ENCODE data around the gene ADAM15.

Gene ADAM15

GRCh38 chr1:155012026-155012546 lies 39.0 kb upstream of the ADAM15 start:
- no peak for FAIRE-seq

DNA sequence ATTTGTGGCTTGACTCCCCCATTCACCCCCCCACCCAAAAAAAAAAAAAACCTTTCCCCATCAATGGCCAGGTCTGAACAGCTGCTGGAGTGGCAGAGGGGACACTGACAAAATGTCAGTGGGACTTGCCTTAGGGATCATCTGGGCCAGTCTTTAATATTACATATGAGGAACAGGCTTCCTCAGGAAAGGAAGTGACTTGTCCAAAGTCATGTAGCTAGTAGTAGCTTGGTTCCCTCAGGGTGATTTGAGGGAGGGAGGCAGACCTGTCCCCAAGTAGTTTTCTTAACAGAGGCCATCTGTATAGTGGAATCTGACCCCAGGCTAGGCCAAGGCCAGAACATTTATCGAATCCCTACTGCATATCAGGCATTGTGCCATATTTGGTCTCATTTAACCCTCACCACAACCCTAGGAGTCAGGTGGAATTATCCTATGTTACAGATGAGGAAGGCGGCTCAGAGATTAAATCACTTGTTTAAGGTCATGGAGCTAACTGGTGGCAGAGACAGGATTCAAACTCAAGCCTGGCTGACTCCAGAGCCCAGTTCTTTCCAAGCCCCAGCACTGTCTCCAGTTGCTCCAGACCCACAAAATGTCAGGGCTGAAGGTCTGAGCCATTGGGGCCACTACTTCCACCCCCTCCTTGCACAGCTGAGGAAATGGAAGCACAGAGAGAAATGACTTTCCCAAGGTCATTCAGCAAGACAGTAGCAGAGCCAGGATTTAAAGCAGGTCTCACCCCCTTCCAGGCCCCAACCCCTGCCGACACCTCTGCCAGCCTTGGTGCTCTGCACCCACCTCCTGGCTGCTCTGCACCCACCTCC lies 38.1 kb upstream of the ADAM15 start:
- no peak for FAIRE-seq

DNA sequence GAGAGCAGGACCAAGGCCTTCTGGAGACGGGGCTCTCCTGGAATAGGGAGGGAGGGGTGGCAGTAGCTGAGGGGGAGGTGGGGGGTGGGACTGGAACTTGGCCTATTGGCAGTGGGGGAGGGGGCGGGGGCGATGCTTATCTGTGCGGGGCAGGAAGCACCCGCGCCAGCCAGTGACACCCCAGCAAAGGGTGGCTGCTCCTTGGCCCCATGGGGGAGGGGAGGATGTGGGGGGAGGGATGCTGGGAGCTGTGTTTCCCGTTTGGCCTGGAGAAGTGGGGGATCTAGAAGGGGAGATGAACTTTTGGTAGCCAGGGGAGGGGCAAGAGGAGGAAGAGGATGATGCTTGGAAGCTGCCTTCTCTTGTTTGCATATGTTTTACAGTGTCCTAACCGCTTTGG lies 37.5 kb upstream of the ADAM15 start:
- FAIRE-seq, result no peak

DNA sequence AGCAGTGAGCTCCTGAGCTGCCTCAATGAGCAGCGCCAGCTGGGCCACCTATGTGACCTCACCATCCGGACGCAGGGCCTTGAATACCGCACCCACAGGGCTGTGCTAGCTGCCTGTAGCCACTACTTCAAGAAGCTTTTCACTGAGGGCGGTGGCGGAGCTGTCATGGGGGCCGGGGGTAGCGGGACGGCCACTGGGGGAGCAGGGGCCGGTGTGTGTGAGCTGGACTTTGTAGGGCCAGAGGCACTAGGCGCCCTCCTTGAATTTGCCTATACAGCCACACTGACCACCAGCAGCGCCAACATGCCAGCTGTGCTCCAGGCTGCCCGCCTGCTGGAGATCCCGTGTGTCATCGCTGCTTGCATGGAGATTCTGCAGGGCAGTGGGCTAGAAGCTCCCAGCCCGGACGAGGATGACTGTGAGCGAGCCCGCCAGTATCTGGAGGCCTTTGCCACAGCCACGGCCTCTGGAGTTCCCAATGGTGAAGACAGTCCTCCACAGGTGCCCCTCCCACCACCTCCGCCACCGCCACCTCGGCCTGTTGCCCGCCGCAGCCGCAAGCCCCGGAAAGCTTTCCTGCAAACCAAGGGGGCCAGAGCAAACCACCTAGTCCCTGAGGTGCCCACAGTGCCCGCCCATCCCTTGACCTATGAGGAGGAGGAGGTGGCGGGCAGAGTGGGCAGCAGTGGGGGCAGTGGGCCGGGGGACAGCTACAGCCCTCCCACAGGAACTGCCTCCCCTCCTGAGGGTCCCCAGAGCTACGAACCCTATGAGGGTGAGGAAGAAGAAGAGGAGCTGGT lies 36.2 kb upstream of the ADAM15 start:
- no peak for FAIRE-seq

DNA sequence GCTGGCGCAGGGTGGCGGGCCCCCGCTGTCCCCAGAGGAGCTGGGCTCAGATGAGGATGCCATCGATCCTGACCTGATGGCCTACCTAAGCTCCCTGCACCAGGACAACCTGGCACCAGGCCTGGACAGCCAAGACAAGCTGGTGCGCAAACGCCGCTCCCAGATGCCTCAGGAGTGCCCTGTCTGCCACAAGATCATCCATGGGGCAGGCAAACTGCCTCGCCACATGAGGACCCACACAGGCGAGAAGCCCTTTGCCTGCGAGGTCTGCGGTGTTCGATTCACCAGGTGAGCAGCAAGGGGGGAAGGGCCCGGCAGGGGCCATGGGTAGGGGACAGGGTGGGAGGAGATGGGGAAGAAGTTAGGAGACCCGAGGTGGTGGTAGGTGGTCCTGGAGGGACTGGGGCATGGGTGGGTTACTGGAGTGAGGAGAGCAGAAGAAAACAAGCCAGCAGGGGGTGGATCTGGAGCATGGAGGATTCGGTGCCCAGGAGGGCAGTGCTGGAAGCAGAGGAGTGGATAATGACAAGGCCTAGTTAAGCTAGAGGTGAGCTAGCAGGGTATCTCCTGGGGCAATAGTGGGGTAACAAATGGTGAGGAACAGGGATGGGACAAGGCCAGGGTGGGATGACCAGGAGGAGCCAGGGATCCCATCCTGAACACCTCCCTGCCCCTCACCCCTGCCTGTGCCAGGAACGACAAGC lies 35.4 kb upstream of the ADAM15 start:
- no peak for FAIRE-seq

DNA sequence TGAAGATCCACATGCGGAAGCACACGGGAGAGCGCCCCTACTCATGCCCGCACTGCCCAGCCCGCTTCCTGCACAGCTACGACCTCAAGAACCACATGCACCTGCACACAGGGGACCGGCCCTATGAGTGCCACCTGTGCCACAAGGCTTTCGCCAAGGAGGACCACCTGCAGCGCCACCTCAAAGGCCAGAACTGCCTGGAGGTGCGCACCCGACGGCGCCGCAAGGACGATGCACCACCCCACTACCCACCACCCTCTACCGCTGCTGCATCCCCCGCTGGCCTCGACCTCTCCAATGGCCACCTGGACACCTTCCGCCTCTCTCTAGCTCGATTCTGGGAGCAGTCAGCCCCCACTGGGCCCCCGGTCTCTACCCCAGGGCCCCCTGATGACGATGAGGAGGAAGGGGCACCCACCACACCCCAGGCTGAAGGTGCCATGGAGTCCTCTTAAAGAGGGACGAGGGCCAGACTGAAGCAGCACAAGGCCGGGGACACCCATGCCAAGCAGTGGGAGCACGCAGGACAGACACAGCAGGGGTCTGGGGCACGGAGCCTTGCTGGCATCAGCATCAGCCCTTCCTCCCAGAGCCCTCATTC lies 34.8 kb upstream of the ADAM15 start:
- no peak for FAIRE-seq

DNA sequence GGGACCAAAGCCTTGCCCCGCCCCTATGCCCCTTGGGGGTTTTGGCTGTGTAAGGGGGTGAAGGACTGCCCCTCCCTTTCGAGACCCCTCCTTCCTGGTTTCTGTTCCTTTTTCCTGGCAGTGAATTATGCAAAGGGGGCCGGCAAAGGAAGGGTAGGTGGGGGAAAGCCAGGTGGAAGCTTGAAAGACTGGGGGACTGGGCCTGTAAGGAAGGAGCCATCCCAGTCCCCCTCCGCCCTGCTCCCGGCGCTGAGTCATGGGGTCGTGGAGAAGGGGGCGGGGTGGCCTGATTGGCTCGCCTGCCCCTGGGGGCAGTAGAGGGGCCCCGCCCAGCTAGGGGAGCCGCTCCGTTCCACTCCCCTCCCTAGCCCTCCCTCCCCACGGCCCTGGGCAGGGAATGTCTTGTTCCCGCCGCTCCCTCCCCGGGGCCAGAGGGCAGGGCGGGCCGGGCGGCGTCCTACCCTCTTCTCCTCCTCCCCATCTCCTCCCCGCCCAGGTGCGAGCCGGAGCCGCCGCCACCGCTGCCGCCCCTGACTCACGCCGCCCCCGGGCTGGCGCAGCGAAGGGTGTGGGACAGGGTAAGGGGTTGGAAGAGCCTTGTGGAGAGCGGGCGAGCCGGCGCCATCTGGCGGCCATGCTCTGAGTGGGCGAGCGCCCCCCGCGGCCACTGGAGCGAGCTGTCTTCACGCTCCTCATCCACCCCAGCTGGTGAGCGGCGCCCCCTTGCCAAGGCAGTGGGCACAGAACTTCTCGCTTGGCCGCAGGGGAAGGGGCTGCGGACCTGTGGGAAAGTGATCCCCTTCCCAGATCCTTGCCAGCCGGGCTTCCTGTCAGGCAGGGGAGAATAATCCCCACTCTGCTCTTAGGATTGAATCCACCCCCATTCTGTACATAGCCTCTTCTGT lies 33.8 kb upstream of the ADAM15 start:
- FAIRE-seq, result no peak

DNA sequence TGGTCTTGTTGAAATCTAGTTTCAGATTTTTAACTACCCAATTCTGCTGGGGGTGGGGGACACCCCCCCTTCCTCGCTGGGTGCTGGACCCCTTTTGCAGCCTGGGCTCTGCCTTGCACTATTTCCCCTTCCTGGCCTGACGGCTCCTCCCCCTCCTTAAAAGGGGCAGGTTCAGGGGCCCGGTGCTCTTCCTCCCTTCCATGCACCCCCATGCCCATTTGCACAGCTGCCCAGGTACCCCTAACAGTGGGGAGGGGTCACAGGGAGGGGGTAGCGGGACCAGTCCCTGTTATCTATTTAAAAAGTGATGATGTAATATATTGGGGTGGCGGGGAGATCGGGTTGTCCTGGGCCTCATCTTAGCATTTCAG lies 33.2 kb upstream of the ADAM15 start:
- FAIRE-seq, result no peak

GRCh38 chr1:155018617-155019348 lies 32.3 kb upstream of the ADAM15 start:
- no peak for FAIRE-seq

- no peak for FAIRE-seq
These were observed 31.5 kb upstream of the ADAM15 start for GRCh38 chr1:155019377-155020245.

DNA sequence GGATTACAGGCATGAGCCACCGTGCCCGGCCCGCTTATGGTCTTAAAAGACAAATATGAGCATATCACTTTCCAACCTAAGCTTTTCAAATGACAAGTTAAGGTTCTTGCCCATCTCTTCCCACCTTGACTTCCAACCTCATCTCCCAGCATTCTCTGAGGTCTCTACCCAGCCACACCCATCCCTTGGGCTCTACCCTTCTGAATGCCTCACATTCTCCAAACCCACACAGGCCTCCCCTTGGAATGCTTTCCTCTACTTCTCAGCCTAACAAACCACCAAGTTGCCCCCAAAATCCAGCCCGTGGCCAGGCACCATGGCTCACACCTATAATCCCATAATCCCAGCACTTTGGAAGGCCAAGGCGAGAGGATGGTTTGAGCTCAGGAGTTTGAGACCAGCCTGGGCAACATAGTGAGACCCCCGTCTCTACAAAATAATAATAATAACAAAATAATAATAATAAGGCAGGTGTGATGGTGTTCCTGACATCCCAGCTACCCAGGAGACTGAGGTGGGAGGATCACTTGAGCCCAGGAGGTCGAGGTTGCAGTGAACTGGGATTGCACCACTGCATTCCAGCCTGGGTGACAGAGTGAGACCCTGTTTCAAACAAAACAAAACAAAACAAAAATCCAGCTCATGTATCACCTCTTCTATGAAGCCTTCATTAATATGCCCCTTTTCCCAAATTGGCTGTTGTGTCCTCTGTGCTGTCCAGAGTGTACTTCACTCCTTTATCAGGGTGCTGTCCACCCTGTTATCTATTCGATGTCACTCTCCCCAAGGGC lies 28.8 kb upstream of the ADAM15 start:
- FAIRE-seq, result no peak

DNA sequence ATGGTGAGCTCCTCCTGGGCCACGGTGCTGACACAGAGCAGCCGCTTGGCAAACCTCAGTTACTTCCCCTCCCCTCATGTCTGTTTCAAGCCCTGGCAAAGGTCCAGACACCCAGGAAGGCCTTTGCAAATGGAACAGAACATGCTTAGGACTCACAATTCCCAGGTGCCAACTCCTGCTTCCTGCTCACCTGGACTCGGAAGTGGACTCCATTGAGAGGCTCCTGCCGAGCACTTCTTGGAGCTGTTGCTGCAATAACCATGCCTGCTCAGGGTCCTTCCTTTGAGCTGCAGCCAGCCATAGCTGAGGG lies 28.2 kb upstream of the ADAM15 start:
- no peak for FAIRE-seq

- no peak for FAIRE-seq
These were observed 27.5 kb upstream of the ADAM15 start for GRCh38 chr1:155023627-155024026.

DNA sequence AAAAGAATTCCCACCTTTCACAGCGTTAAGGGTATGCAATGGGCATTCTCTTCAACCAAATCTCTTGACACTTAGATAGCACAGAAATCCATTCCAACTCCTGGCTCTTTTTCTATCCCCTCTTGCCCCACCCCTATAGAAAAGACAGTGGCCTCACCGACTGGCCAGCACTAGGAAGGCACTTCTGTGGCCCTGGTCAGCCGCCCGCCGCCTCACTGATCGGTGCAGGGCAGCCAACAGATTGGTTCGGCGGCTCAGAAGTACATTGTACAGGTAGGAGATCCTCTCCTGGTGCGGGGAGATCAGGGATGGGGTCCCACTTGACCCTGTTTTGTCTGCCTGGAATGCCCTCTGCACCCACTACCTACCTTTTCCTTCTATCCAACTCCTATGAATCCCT lies 26.8 kb upstream of the ADAM15 start:
- FAIRE-seq, result no peak

DNA sequence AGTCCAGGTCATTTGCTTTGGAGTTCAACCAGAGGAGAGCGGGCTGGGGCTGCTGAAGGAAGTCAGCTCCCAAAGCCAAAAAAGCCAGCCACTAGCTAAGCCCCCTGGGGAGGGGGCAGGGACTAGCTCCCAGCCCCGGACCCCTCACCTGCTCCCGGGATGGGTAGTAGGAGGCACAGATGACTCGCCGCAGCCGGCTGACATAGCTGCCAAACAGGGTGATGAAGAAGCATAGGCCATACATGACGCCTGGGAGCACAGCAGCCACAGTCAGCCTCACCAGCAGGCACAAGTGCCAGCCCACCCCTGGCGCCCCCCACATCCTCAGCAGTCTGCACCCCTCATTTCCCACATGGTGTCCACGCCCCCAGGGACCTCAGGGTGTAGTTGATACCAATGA lies 25.0 kb upstream of the ADAM15 start:
- FAIRE-seq, result no peak

GRCh38 chr1:155026588-155026987 lies 24.5 kb upstream of the ADAM15 start:
- no peak for FAIRE-seq

DNA sequence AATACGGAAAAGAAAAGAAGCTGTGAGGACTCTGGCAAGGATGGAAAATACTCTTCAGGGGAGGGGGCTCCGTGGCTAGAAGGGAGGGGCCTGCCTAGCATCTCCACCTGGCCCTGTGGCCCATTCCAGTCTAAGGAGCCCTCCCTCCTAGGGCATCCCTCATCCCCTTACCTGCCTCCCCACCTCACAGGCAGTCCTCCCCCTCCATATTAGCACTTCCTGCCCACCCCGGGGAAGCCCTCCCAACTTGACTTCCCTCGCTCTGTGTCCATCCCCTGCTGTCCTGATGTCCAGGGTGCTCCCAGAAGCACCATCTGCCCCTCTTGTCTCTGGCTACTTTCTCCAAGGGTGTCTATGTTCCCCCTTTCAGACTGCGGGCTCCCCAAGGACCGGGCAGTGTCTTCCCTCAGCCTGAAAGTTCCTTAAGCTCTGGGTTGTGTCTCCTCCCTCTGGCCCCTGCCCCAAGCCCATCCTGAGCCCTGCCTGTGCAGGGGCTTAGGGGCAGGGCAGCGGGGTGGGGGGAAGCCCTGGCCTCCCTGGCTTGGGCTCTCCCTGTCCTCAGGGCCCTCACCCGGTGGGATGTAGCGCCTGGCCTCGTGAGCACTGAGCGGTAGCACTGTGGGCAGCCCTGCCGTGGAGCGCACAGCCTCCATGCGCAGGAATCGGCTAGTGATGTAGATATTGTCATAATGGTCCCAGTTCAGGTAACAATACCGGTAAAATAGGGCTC lies 21.4 kb upstream of the ADAM15 start:
- no peak for FAIRE-seq

GRCh38 chr1:155030243-155030795 lies 20.8 kb upstream of the ADAM15 start:
- FAIRE-seq, result no peak
